ENCODE results near the gene MMP17. TPM values are rescaled to one million over a fixed set of nuclear protein-coding genes. Genes with fewer than 3 reads are reported as not detected.
A peak's percentile ranks its signal among the peaks of the same experiment; 100 is the strongest.

MMP17 gene
- total and polyA plus RNA-seq, 5 donors from 2014 or later: 0.51 TPM; not detected in 4

GRCh38 chr12:131854861-131855476, 26.8 kb downstream of the MMP17 start:
- Mint-ChIP-seq H3K36me3 (no peaks in the 10 kb centered on the region), H3K4me1 (no peaks in the 10 kb centered on the region), H3K27ac (no peak overlapping the region), H3K9me3 (peaks cover 0 to 4% (median 0%) of the 10 kb centered on the region in 7 donors), H3K27me3 (no peaks in the 10 kb centered on the region), H3K4me3 (no peak overlapping the region)
- ATAC-seq (ENCODE audit: low read depth in 2 of 2): no peak
- no peak for DNase-seq
- no peaks in the 10 kb centered on the region for H3K4me1 ChIP-seq (ENCODE audit: control insufficient read depth, insufficient read depth, low read length, poor library complexity, severe bottlenecking)
- H3K9me3 ChIP-seq (ENCODE audit: control insufficient read depth in 2 of 2, low read length in 2 of 2): no peaks in the 10 kb centered on the region
- H3K27me3 ChIP-seq (ENCODE audit: control insufficient read depth, insufficient read depth, low read length): no peaks in the 10 kb centered on the region
- no peak overlapping the region for H3K4me3 ChIP-seq (ENCODE audit: low read depth, low read length)
- no peak overlapping the region for H3K27ac ChIP-seq (ENCODE audit: insufficient read depth, low read length, poor library complexity, severe bottlenecking)
- no peaks in the 10 kb centered on the region for H3K36me3 ChIP-seq (ENCODE audit: control insufficient read depth, insufficient read depth, low read length)

GRCh38 chr12:131855521-131856142, 27.4 kb downstream of the MMP17 start:
- Histone ChIP-seq H3K36me3 (ENCODE audit: control insufficient read depth, insufficient read depth, low read length) (no peaks in the 10 kb centered on the region), H3K27ac (ENCODE audit: insufficient read depth, low read length, poor library complexity, severe bottlenecking) (no peak overlapping the region), H3K9me3 (ENCODE audit: control insufficient read depth in 2 of 2, low read length in 2 of 2) (no peaks in the 10 kb centered on the region), H3K4me1 (ENCODE audit: control insufficient read depth, insufficient read depth, low read length, poor library complexity, severe bottlenecking) (no peaks in the 10 kb centered on the region), H3K27me3 (ENCODE audit: control insufficient read depth, insufficient read depth, low read length) (no peaks in the 10 kb centered on the region), H3K4me3 (ENCODE audit: low read depth, low read length) (no peak overlapping the region)
- Mint-ChIP-seq H3K27ac (peak overlapping the region in 2 of 3 donors; percentile 5 to 70), H3K36me3 (no peaks in the 10 kb centered on the region), H3K4me3 (no peak overlapping the region), H3K9me3 (peaks cover 0 to 4% (median 0%) of the 10 kb centered on the region in 7 donors), H3K27me3 (no peaks in the 10 kb centered on the region), H3K4me1 (no peaks in the 10 kb centered on the region)
- no peak for ATAC-seq (ENCODE audit: low read depth in 2 of 2)
- no peak for DNase-seq

- ATAC-seq (ENCODE audit: low read depth in 2 of 2) (no peak), DNase-seq (no peak)
- Histone ChIP-seq H3K27me3 (ENCODE audit: control insufficient read depth, insufficient read depth, low read length) (no peaks in the 10 kb centered on the region), H3K27ac (ENCODE audit: insufficient read depth, low read length, poor library complexity, severe bottlenecking) (no peak overlapping the region), H3K36me3 (ENCODE audit: control insufficient read depth, insufficient read depth, low read length) (no peaks in the 10 kb centered on the region), H3K4me1 (ENCODE audit: control insufficient read depth, insufficient read depth, low read length, poor library complexity, severe bottlenecking) (no peaks in the 10 kb centered on the region), H3K9me3 (ENCODE audit: control insufficient read depth in 2 of 2, low read length in 2 of 2) (no peaks in the 10 kb centered on the region), H3K4me3 (ENCODE audit: low read depth, low read length) (no peak overlapping the region)
- H3K27ac Mint-ChIP-seq: peak overlapping the region in 1 of 3 donors; percentile 70
- H3K9me3 Mint-ChIP-seq: peaks cover 0 to 4% (median 0%) of the 10 kb centered on the region in 7 donors
- H3K27me3 Mint-ChIP-seq: no peaks in the 10 kb centered on the region
- H3K4me3 Mint-ChIP-seq: no peak overlapping the region
- peaks cover 0 to 2% (median 0%) of the 10 kb centered on the region in 4 donors for H3K4me1 Mint-ChIP-seq
- H3K36me3 Mint-ChIP-seq: no peaks in the 10 kb centered on the region
These were observed 28.3 kb downstream of the MMP17 start for GRCh38 chr12:131856366-131857097.

- no peak for ATAC-seq (ENCODE audit: low read depth in 2 of 2)
- H3K4me3 Mint-ChIP-seq: peak overlapping the region in 1 of 4 donors; percentile 7
- peaks cover 0 to 4% (median 0%) of the 10 kb centered on the region in 7 donors for H3K9me3 Mint-ChIP-seq
These were observed 30.0 kb downstream of the MMP17 start for GRCh38 chr12:131857908-131858850.

GRCh38 chr12:131860472-131861260, 32.5 kb downstream of the MMP17 start:
- no peaks in the 10 kb centered on the region for H3K36me3 Mint-ChIP-seq
- Histone ChIP-seq H3K4me3 (ENCODE audit: low read depth, low read length) (no peak overlapping the region), H3K27me3 (ENCODE audit: control insufficient read depth, insufficient read depth, low read length) (no peaks in the 10 kb centered on the region), H3K27ac (ENCODE audit: insufficient read depth, low read length, poor library complexity, severe bottlenecking) (no peak overlapping the region), H3K36me3 (ENCODE audit: control insufficient read depth, insufficient read depth, low read length) (no peaks in the 10 kb centered on the region), H3K9me3 (ENCODE audit: control insufficient read depth in 2 of 2, low read length in 2 of 2) (no peaks in the 10 kb centered on the region), H3K4me1 (ENCODE audit: control insufficient read depth, insufficient read depth, low read length, poor library complexity, severe bottlenecking) (no peaks in the 10 kb centered on the region)
- DNase-seq (peak in 1 of 3 donors; percentile 55), ATAC-seq (ENCODE audit: low read depth in 2 of 2) (no peak)
- peaks cover 5% of the 10 kb centered on the region for H3K27me3 Mint-ChIP-seq
- H3K9me3 Mint-ChIP-seq: peaks cover 0 to 4% (median 0%) of the 10 kb centered on the region in 7 donors
- H3K4me3 Mint-ChIP-seq: no peak overlapping the region
- peak overlapping the region in 1 of 3 donors; percentile 76 for H3K27ac Mint-ChIP-seq
- peaks cover 0 to 4% (median under 1%) of the 10 kb centered on the region in 4 donors for H3K4me1 Mint-ChIP-seq

More at GRCh38 chr12:131857908-131858850, 30.0 kb downstream of the MMP17 start:
- H3K27ac Mint-ChIP-seq: no peak overlapping the region
- no peaks in the 10 kb centered on the region for H3K27me3 ChIP-seq (ENCODE audit: control insufficient read depth, insufficient read depth, low read length)
- no peak overlapping the region for H3K4me3 ChIP-seq (ENCODE audit: low read depth, low read length)
- no peaks in the 10 kb centered on the region for H3K36me3 Mint-ChIP-seq
- no peak overlapping the region for H3K27ac ChIP-seq (ENCODE audit: insufficient read depth, low read length, poor library complexity, severe bottlenecking)
- no peak for DNase-seq
- peaks cover 0 to 4% (median under 1%) of the 10 kb centered on the region in 4 donors for H3K4me1 Mint-ChIP-seq
- H3K36me3 ChIP-seq (ENCODE audit: control insufficient read depth, insufficient read depth, low read length): no peaks in the 10 kb centered on the region
- no peaks in the 10 kb centered on the region for H3K4me1 ChIP-seq (ENCODE audit: control insufficient read depth, insufficient read depth, low read length, poor library complexity, severe bottlenecking)
- peaks cover 5% of the 10 kb centered on the region for H3K27me3 Mint-ChIP-seq
- H3K9me3 ChIP-seq (ENCODE audit: control insufficient read depth in 2 of 2, low read length in 2 of 2): no peaks in the 10 kb centered on the region

- no peaks in the 10 kb centered on the region for H3K36me3 Mint-ChIP-seq
- H3K4me3 Mint-ChIP-seq: no peak overlapping the region
- DNase-seq: no peak
- H3K9me3 Mint-ChIP-seq: peaks cover 0 to under 1% (median 0%) of the 10 kb centered on the region in 7 donors
- H3K36me3 ChIP-seq (ENCODE audit: control insufficient read depth, insufficient read depth, low read length): no peaks in the 10 kb centered on the region
- ATAC-seq (ENCODE audit: low read depth in 2 of 2): no peak
- no peaks in the 10 kb centered on the region for H3K27me3 ChIP-seq (ENCODE audit: control insufficient read depth, insufficient read depth, low read length)
- H3K9me3 ChIP-seq (ENCODE audit: control insufficient read depth in 2 of 2, low read length in 2 of 2): no peaks in the 10 kb centered on the region
- no peak overlapping the region for H3K4me3 ChIP-seq (ENCODE audit: low read depth, low read length)
- H3K27ac ChIP-seq (ENCODE audit: insufficient read depth, low read length, poor library complexity, severe bottlenecking): no peak overlapping the region
- H3K27ac Mint-ChIP-seq: peak overlapping the region in 1 of 3 donors; percentile 67
- peaks cover 5% of the 10 kb centered on the region for H3K27me3 Mint-ChIP-seq
- H3K4me1 Mint-ChIP-seq: peaks cover 0 to 4% (median under 1%) of the 10 kb centered on the region in 4 donors
- H3K4me1 ChIP-seq (ENCODE audit: control insufficient read depth, insufficient read depth, low read length, poor library complexity, severe bottlenecking): no peaks in the 10 kb centered on the region
These were observed 33.3 kb downstream of the MMP17 start for GRCh38 chr12:131861261-131862083.
